WTC11 (cell line): Measurements from ENCODE around the gene XRCC4. TPM values are rescaled to one million over a fixed set of nuclear protein-coding genes. Genes with fewer than 3 reads are reported as not detected.

Experiments used
- ATAC-seq: fragments of 200-7000 bp; cut with Tn5 transposase; 2 replicates; pipeline ENCODE4 v1.10.0; 2021; ENCODE audit warnings: mild to moderate bottlenecking, moderate library complexity
- CTCF ChIA-PET: fragments of 300-600 bp; sonication (Branson Sonifier 250); formaldehyde crosslinking; loops from one replicate; lab custom pipeline; 2021; ENCODE audit warnings: antibody characterized with exemption; lab: Charles Lee
- POLR2A ChIA-PET: fragments of 350-600 bp; sonication (Branson Sonifier 250); formaldehyde crosslinking; loops from one replicate; lab custom pipeline; 2021; ENCODE audit warnings: antibody characterized with exemption; lab: Charles Lee
- DNase-seq: peaks from one replicate; pipeline ENCODE4 v3.0.0; 2021; ENCODE audit warnings: low spot score
- H3K27ac Mint-ChIP-seq: 2 replicates; pipeline ENCODE4 v1.8.0; 2021; ENCODE audit warnings: mixed read lengths
- H3K27me3 Mint-ChIP-seq: 2 replicates; pipeline ENCODE4 v1.8.0; 2021; ENCODE audit warnings: low read depth, mild to moderate bottlenecking, moderate library complexity, mixed read lengths
- H3K36me3 Mint-ChIP-seq: 2 replicates; pipeline ENCODE4 v1.8.0; 2021; ENCODE audit warnings: mixed read lengths
- H3K4me1 Mint-ChIP-seq: 2 replicates; pipeline ENCODE4 v1.8.0; 2022; ENCODE audit warnings: mixed read lengths
- H3K4me3 Mint-ChIP-seq: 2 replicates; pipeline ENCODE4 v1.8.0; 2021; ENCODE audit warnings: mild to moderate bottlenecking, moderate library complexity, mixed read lengths
- H3K9me3 Mint-ChIP-seq: 2 replicates; pipeline ENCODE4 v1.8.0; 2021; ENCODE audit warnings: mixed read lengths
- AFF4 ChIP-seq: sonication (generic); formaldehyde crosslinking; IDR thresholded peaks from 2 replicates; pipeline ENCODE4 v1.8.1; 2023; ENCODE audit warnings: mild to moderate bottlenecking, missing genetic modification reagents, borderline replicate concordance
- CREB1 ChIP-seq: sonication (generic); formaldehyde crosslinking; IDR thresholded peaks from 2 replicates; pipeline ENCODE4 v1.8.0; 2023; ENCODE audit warnings: mild to moderate bottlenecking, missing genetic modification reagents
- CTCF ChIP-seq: fragments of 200-600 bp; IDR thresholded peaks from 2 replicates; pipeline ENCODE4 v1.8.0; 2022; ENCODE audit warnings: antibody characterized with exemption
- EMX1 ChIP-seq: fragments of 250-450 bp; sonication (Bioruptor Pico); IDR thresholded peaks from 2 replicates; pipeline ENCODE4 v1.8.0; 2021; ENCODE audit warnings: mild to moderate bottlenecking
- FOXP4 ChIP-seq: sonication (generic); formaldehyde crosslinking; IDR thresholded peaks from 2 replicates; pipeline ENCODE4 v1.8.0; 2022; ENCODE audit warnings: mild to moderate bottlenecking, missing genetic modification reagents
- HMGA2 ChIP-seq: fragments of 250-450 bp; sonication (Bioruptor Pico); IDR thresholded peaks from 2 replicates; pipeline ENCODE4 v1.4.0; 2021; ENCODE audit warnings: mild to moderate bottlenecking, moderate library complexity
- JAZF1 ChIP-seq: fragments of 250-450 bp; sonication (Bioruptor Pico); IDR thresholded peaks from 2 replicates; pipeline ENCODE4 v1.9.0; 2021; ENCODE audit warnings: moderate library complexity, mild to moderate bottlenecking, inconsistent platforms
- NR2C2 ChIP-seq: sonication (generic); formaldehyde crosslinking; IDR thresholded peaks from 2 replicates; pipeline ENCODE4 v1.8.0; 2022; ENCODE audit warnings: mild to moderate bottlenecking, missing genetic modification reagents
- TEAD4 ChIP-seq: sonication (generic); formaldehyde crosslinking; IDR thresholded peaks from 2 replicates; pipeline ENCODE4 v1.8.0; 2022; ENCODE audit warnings: mild to moderate bottlenecking, missing genetic modification reagents
- TP53 ChIP-seq: sonication (generic); formaldehyde crosslinking; IDR thresholded peaks from 2 replicates; pipeline ENCODE4 v1.8.1; 2023; ENCODE audit warnings: mild to moderate bottlenecking, missing genetic modification reagents
- USF1 ChIP-seq: sonication (generic); formaldehyde crosslinking; IDR thresholded peaks from 2 replicates; pipeline ENCODE4 v1.8.0; 2022; ENCODE audit warnings: mild to moderate bottlenecking, missing genetic modification reagents
- ZBTB43 ChIP-seq: sonication (generic); formaldehyde crosslinking; IDR thresholded peaks from 2 replicates; pipeline ENCODE4 v1.8.1; 2023; ENCODE audit warnings: mild to moderate bottlenecking, missing genetic modification reagents
- ZNF317 ChIP-seq: sonication (generic); formaldehyde crosslinking; IDR thresholded peaks from 2 replicates; pipeline ENCODE4 v1.8.1; 2023; ENCODE audit warnings: low read depth, mild to moderate bottlenecking, moderate library complexity, missing genetic modification reagents, borderline replicate concordance
- ZSCAN18 ChIP-seq: fragments of 250-450 bp; sonication (Bioruptor Pico); IDR thresholded peaks from 2 replicates; pipeline ENCODE4 v2.1.2; 2022; ENCODE audit warnings: mild to moderate bottlenecking, moderate library complexity
- total RNA-seq: library from RNA; stranded (reverse); gene quantifications from 3 replicates; pipeline ENCODE4 v1.2.3, GENCODE V29; 2021
- TF ChIP-seq, protein P1 (sequence below): sonication (generic); formaldehyde crosslinking; IDR thresholded peaks from 2 replicates; pipeline ENCODE4 v1.8.0; 2023; ENCODE audit warnings: missing genetic modification reagents, mild to moderate bottlenecking, borderline replicate concordance
- TF ChIP-seq, protein P2 (sequence below): sonication (generic); formaldehyde crosslinking; IDR thresholded peaks from 2 replicates; pipeline ENCODE4 v1.8.1; 2023; ENCODE audit warnings: mild to moderate bottlenecking, missing genetic modification reagents, moderate library complexity

XRCC4 gene
- total RNA-seq, 1 experiment from 2014 or later: 13.5 TPM

GRCh38 chr5:83157163-83157562 is 79.8 kb downstream of the XRCC4 start:
- Mint-ChIP-seq H3K36me3 (no peaks in the 10 kb centered on the region), H3K27ac (no peak overlapping the region), H3K4me3 (no peak overlapping the region), H3K4me1 (no peaks in the 10 kb centered on the region), H3K27me3 (no peaks in the 10 kb centered on the region)
- CTCF ChIA-PET: no interaction called here
- DNase-seq: no peak
- no peak for ATAC-seq
- TF ChIP-seq ZBTB43 (CRISPR knock-in tag): no peak
- no peak for TF ChIP-seq AFF4 (CRISPR knock-in tag)
- no peak for TF ChIP-seq JAZF1
- no peak for TF ChIP-seq TEAD4 (CRISPR knock-in tag)
- TF ChIP-seq FOXP4 (CRISPR knock-in tag): no peak
- TF ChIP-seq CTCF: no peak
- TF ChIP-seq NR2C2 (CRISPR knock-in tag): no peak
- TF ChIP-seq EMX1 (CRISPR knock-in tag): no peak
- TF ChIP-seq TP53 (CRISPR knock-in tag): no peak
- no peak for TF ChIP-seq ZSCAN18
- no peak for TF ChIP-seq ZNF317 (CRISPR knock-in tag)
- TF ChIP-seq HMGA2 (CRISPR knock-in tag): no peak
- no peak for TF ChIP-seq USF1 (CRISPR knock-in tag)
- TF ChIP-seq, protein P1, sequence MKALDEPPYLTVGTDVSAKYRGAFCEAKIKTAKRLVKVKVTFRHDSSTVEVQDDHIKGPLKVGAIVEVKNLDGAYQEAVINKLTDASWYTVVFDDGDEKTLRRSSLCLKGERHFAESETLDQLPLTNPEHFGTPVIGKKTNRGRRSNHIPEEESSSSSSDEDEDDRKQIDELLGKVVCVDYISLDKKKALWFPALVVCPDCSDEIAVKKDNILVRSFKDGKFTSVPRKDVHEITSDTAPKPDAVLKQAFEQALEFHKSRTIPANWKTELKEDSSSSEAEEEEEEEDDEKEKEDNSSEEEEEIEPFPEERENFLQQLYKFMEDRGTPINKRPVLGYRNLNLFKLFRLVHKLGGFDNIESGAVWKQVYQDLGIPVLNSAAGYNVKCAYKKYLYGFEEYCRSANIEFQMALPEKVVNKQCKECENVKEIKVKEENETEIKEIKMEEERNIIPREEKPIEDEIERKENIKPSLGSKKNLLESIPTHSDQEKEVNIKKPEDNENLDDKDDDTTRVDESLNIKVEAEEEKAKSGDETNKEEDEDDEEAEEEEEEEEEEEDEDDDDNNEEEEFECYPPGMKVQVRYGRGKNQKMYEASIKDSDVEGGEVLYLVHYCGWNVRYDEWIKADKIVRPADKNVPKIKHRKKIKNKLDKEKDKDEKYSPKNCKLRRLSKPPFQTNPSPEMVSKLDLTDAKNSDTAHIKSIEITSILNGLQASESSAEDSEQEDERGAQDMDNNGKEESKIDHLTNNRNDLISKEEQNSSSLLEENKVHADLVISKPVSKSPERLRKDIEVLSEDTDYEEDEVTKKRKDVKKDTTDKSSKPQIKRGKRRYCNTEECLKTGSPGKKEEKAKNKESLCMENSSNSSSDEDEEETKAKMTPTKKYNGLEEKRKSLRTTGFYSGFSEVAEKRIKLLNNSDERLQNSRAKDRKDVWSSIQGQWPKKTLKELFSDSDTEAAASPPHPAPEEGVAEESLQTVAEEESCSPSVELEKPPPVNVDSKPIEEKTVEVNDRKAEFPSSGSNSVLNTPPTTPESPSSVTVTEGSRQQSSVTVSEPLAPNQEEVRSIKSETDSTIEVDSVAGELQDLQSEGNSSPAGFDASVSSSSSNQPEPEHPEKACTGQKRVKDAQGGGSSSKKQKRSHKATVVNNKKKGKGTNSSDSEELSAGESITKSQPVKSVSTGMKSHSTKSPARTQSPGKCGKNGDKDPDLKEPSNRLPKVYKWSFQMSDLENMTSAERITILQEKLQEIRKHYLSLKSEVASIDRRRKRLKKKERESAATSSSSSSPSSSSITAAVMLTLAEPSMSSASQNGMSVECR (CRISPR knock-in tag): no peak
- no peak for TF ChIP-seq CREB1 (CRISPR knock-in tag)
- TF ChIP-seq, protein P2, sequence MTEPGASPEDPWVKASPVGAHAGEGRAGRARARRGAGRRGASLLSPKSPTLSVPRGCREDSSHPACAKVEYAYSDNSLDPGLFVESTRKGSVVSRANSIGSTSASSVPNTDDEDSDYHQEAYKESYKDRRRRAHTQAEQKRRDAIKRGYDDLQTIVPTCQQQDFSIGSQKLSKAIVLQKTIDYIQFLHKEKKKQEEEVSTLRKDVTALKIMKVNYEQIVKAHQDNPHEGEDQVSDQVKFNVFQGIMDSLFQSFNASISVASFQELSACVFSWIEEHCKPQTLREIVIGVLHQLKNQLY (CRISPR knock-in tag): no peak
- TF ChIP-seq, all 79 proteins: peak for 0
- POLR2A ChIA-PET: no interaction called here
- no peaks in the 10 kb centered on the region for H3K9me3 Mint-ChIP-seq
